HEK293T (cell line): ENCODE results near the gene KCNN2.

Source experiments
- CTCF ChIA-PET: fragments of 350-600 bp; formaldehyde crosslinking; extraction: SDS; loops from one replicate; lab custom pipeline; 2021; ENCODE audit warnings: antibody characterized with exemption, inconsistent platforms; lab: Yijun Ruan, JAX
- POLR2A ChIA-PET: fragments of 350-600 bp; formaldehyde crosslinking; extraction: SDS; loops from one replicate; lab custom pipeline; 2020; ENCODE audit warnings: antibody characterized with exemption, inconsistent platforms; lab: Yijun Ruan, JAX
- DNase-seq: peaks from one replicate; pipeline ENCODE4 v3.0.0; 2012; ENCODE audit warnings: mixed read lengths; ENCODE audit errors: extremely low spot score
- ARNT ChIP-seq: fragments of 450-650 bp; IDR thresholded peaks from 2 replicates; pipeline ENCODE4 v1.6.1; 2017; ENCODE audit warnings: mild to moderate bottlenecking
- BHLHE40 ChIP-seq: fragments of 450-650 bp; IDR thresholded peaks from 2 replicates; pipeline ENCODE4 v1.6.1; 2016; ENCODE audit warnings: mild to moderate bottlenecking, moderate library complexity, borderline replicate concordance
- CTBP1 ChIP-seq: fragments of 450-650 bp; IDR thresholded peaks from 2 replicates; pipeline ENCODE4 v1.6.1; 2016; ENCODE audit warnings: borderline replicate concordance
- ELF4 ChIP-seq: fragments of 450-650 bp; IDR thresholded peaks from 2 replicates; pipeline ENCODE4 v1.6.1; 2017; ENCODE audit warnings: antibody characterized with exemption
- FOXA1 ChIP-seq: fragments of 450-650 bp; IDR thresholded peaks from 2 replicates; pipeline ENCODE4 v1.6.1; 2016; ENCODE audit warnings: mild to moderate bottlenecking
- FOXK2 ChIP-seq: fragments of 450-650 bp; IDR thresholded peaks from 2 replicates; pipeline ENCODE4 v1.6.1; 2016; ENCODE audit warnings: mild to moderate bottlenecking
- FOXM1 ChIP-seq: fragments of 450-650 bp; IDR thresholded peaks from 2 replicates; pipeline ENCODE4 v1.6.1; 2017; ENCODE audit warnings: mild to moderate bottlenecking, borderline replicate concordance
- HDGF ChIP-seq: fragments of 450-650 bp; IDR thresholded peaks from 2 replicates; pipeline ENCODE4 v1.6.1; 2017; ENCODE audit warnings: antibody characterized with exemption, borderline replicate concordance
- L3MBTL2 ChIP-seq: fragments of 450-650 bp; conservative IDR thresholded peaks from 2 replicates; pipeline ENCODE4 v1.6.1; 2016; ENCODE audit warnings: mild to moderate bottlenecking
- LEF1 ChIP-seq: fragments of 450-650 bp; IDR thresholded peaks from 2 replicates; pipeline ENCODE4 v1.6.1; 2017; ENCODE audit warnings: mild to moderate bottlenecking, borderline replicate concordance
- NFRKB ChIP-seq: fragments of 450-650 bp; IDR thresholded peaks from 2 replicates; pipeline ENCODE4 v1.6.1; 2016; ENCODE audit warnings: mild to moderate bottlenecking, moderate library complexity
- SP1 ChIP-seq: fragments of 450-650 bp; IDR thresholded peaks from 2 replicates; pipeline ENCODE4 v1.6.1; 2017
- SUZ12 ChIP-seq: fragments of 450-650 bp; IDR thresholded peaks from 2 replicates; pipeline ENCODE4 v1.6.1; 2016; ENCODE audit warnings: mild to moderate bottlenecking
- TARDBP ChIP-seq: fragments of 450-650 bp; IDR thresholded peaks from 2 replicates; pipeline ENCODE4 v1.6.1; 2016
- ZNF384 ChIP-seq: fragments of 450-650 bp; IDR thresholded peaks from 2 replicates; pipeline ENCODE4 v1.6.1; 2016
- TF ChIP-seq, protein P1 (sequence below): fragments of 450-650 bp; IDR thresholded peaks from 2 replicates; pipeline ENCODE4 v1.6.1; 2016

Gene KCNN2

DNA sequence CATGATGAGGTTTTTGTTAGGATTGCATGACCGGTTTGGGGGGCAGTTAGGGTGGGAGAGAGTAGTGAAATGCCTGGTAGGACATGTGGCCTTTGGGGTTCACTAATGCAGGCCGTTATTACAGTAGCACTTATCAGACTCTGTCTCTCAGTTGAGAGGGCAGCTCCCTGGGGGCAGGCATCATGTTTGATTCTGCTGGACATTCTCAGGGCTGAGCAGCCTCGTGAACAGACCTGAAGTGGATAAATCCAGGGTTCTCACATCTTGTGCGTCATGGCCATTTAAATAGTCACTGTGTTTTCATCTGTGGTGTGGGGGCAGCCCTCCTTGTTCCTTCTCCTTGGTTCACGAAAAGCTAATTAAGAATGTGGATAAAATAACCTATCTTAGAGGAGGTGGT lies 18.9 kb downstream of the KCNN2 start:
- POLR2A ChIA-PET: no interaction called here
- DNase-seq: no peak
- CTCF ChIA-PET: no interaction called here
- TF ChIP-seq HDGF (no peak), FOXA1 (no peak), FOXK2 (no peak), CTBP1 (no peak), BHLHE40 (no peak), ZNF384 (no peak), ELF4 (no peak), NFRKB (no peak)

DNA sequence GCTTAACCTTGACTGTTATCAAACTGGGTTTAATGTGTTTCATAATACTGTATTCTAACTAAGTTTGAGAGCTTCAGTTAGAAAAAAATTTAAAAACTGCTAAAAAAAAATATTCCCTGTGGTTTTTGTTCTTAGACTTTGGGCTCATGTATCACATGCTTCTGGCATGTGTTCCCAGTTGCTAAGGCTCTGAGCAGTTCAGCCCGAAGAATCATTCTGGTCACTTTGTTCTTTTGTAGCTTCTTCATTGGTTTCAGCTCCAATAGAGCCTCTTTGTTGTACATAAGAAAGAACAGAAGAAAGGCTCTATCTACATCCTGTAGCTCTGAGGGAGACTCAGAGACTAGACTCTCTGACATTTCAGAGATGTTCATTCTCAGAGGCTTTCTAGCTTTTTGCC lies 25.6 kb downstream of the KCNN2 start:
- no peak for TF ChIP-seq BHLHE40
- no peak for TF ChIP-seq ELF4
- no peak for TF ChIP-seq SP1
- no peak for TF ChIP-seq TARDBP
- TF ChIP-seq HDGF: no peak
- TF ChIP-seq ARNT: no peak
- no peak for TF ChIP-seq FOXA1
- no peak for TF ChIP-seq L3MBTL2
- no peak for TF ChIP-seq NFRKB
- TF ChIP-seq FOXM1: no peak
- TF ChIP-seq SUZ12: no peak
- TF ChIP-seq ZNF384: no peak
- no peak for TF ChIP-seq FOXK2
- TF ChIP-seq, protein P1, sequence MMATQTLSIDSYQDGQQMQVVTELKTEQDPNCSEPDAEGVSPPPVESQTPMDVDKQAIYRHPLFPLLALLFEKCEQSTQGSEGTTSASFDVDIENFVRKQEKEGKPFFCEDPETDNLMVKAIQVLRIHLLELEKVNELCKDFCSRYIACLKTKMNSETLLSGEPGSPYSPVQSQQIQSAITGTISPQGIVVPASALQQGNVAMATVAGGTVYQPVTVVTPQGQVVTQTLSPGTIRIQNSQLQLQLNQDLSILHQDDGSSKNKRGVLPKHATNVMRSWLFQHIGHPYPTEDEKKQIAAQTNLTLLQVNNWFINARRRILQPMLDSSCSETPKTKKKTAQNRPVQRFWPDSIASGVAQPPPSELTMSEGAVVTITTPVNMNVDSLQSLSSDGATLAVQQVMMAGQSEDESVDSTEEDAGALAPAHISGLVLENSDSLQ: no peak
- no peak for TF ChIP-seq CTBP1
- ChIA-PET CTCF (interaction anchor here (0.5 kb wide), 1 partner anchor 41 kb away, joined by 4 read pairs; no protein-coding TSS in a partner anchor), POLR2A (no interaction called here)
- DNase-seq: no peak

DNA sequence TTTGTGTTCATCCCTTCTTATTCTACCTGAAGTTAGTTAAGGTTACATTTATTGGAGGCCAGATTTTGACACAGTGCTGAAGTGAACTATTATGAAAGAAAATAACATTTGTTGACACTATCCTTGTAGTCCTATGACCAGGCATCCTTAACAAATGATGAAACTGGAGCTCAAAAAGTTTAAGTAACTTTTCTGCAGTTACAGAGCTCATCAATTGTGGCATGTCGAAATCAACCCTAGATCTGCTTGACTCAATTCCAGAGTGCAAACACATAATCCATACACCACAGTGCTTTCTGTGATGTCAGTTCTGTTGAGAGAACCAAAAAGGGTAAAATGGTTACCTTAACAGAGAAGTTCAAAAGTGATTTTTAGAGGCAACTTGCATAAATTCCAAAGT lies 28.6 kb downstream of the KCNN2 start:
- TF ChIP-seq SUZ12 (no peak), L3MBTL2 (no peak), FOXK2 (no peak), SP1 (no peak), ELF4 (no peak), BHLHE40 (no peak), HDGF (no peak), NFRKB (no peak), CTBP1 (no peak), FOXA1 (no peak), ZNF384 (no peak), ARNT (no peak), LEF1 (no peak), FOXM1 (no peak), TARDBP (no peak)
- TF ChIP-seq, protein P1: no peak
- DNase-seq: no peak
- POLR2A ChIA-PET: no interaction called here
- CTCF ChIA-PET: no interaction called here

DNA sequence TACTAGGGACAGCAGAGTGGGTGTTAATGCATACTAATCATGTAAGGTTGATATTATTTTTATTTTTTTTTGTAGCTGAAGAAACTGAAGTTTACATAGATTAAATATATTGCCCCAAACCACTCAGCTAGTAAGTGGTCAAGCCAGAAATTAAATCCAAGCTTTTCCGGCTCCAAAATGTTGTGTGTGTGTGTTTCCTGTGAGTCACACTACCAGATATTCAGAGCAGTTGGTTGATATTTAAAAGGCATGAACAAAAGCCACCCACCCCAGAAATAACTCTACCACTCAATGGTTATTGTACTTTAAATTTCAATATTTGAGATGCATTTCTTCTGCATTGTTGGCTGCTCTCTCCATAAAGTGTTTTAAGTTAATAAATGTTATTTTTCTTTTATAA lies 29.5 kb downstream of the KCNN2 start:
- POLR2A ChIA-PET: no interaction called here

DNA sequence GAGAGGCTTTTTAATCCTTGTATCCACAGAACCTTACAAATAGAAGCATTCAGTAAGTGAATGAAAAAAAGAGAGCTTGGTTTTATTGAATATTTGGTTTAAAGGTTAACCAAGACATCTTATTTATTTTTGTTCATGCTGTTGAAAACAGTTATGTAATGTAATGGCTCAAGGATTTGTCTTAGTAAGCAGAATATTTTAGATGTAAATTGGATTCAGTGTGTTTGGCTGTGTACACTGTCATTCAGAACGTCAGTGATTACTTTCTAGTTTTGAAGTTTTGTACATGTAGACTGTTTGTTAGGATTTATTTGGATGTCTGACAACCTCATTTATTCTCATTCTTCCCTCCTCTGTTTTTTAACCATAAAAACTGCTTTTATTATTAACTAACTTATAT lies 31.3 kb downstream of the KCNN2 start:
- TF ChIP-seq NFRKB (no peak), LEF1 (no peak), CTBP1 (no peak), BHLHE40 (no peak), SUZ12 (no peak), ELF4 (no peak), FOXK2 (no peak), HDGF (no peak)
- TF ChIP-seq, protein P1: no peak
- ChIA-PET CTCF (no interaction called here), POLR2A (no interaction called here)
- DNase-seq: no peak

More for the DNA sequence above, 29.5 kb downstream of the KCNN2 start:
- DNase-seq: no peak
- no peak for TF ChIP-seq ARNT
- TF ChIP-seq CTBP1: no peak
- TF ChIP-seq LEF1: no peak
- no peak for TF ChIP-seq L3MBTL2
- TF ChIP-seq SUZ12: no peak
- TF ChIP-seq FOXK2: no peak
- no peak for TF ChIP-seq TARDBP
- TF ChIP-seq, protein P1: no peak
- no peak for TF ChIP-seq HDGF
- TF ChIP-seq ZNF384: no peak
- no peak for TF ChIP-seq NFRKB
- CTCF ChIA-PET: no interaction called here

DNA sequence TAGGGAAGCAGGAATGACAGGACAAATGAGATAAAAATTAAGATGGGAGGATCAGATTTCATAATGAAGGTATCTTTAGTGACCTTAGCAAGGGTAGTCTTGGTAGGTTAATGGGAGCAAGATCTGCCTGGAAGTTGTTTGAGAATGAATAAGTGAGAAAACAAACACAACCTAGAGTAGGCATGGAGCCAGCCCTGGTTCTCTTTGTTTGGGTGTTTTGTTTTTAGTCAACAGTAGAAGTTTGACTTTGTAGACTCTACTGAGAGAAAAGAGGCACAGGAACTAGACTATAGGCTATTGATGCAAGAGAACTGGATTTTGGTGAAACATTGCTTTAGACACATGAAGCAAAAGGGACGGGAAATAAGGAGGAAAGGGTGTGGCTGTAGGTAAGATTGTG lies 40.3 kb downstream of the KCNN2 start:
- TF ChIP-seq HDGF (no peak), BHLHE40 (no peak), TARDBP (no peak), FOXA1 (no peak), SUZ12 (no peak), ZNF384 (no peak)
- POLR2A ChIA-PET: no interaction called here
- DNase-seq: no peak
- CTCF ChIA-PET: no interaction called here
